Vagina (tissue), 2 donors: ENCODE data around the gene DNAJA3. TPM values are rescaled to one million over a fixed set of nuclear protein-coding genes. Genes with fewer than 3 reads are reported as not detected.

Experiments used
- DNase-seq, 2 donors: peaks; one replicate each; pipeline ENCODE4 v3.0.0-alpha.2; 2017; ENCODE audit errors: extremely low spot score in 2 of 2
- H3K27ac ChIP-seq: fragments of 200-600 bp; sonication (generic); one replicate; pipeline ENCODE4 v1.5.1; 2019
- H3K27me3 ChIP-seq: fragments of 200-600 bp; sonication (generic); one replicate; pipeline ENCODE4 v1.5.1; 2019
- H3K36me3 ChIP-seq, 2 donors: fragments of 200-600 bp; sonication (generic); one replicate each; pipeline ENCODE4 v1.5.1; 2017 to 2019
- H3K4me1 ChIP-seq: fragments of 200-600 bp; sonication (generic); one replicate; pipeline ENCODE4 v1.5.1; 2019
- H3K4me3 ChIP-seq, 2 donors: fragments of 200-600 bp; sonication (generic); 1 replicate in 1 of 2; 2 replicates in 1 of 2; pipeline ENCODE4 v1.5.1; 2016 to 2019
- H3K9me3 ChIP-seq: fragments of 200-600 bp; sonication (generic); one replicate; pipeline ENCODE4 v1.5.1; 2019
- CTCF ChIP-seq, 3 experiments: fragments of 450-650 bp in 2 of 3; fragments of 200-600 bp in 1 of 3; sonication (generic) in 1 of 3; IDR thresholded peaks; one replicate each; pipeline ENCODE4 v1.5.1; 2017 to 2019; ENCODE audit warnings: antibody characterized with exemption in 3 of 3, mild to moderate bottlenecking in 2 of 3, moderate library complexity in 2 of 3
- POLR2A ChIP-seq, 2 donors: fragments of 450-650 bp; IDR thresholded peaks; one replicate each; pipeline ENCODE4 v1.6.1; 2017; ENCODE audit warnings: antibody characterized with exemption in 2 of 2, mild to moderate bottlenecking in 2 of 2, moderate library complexity in 2 of 2
- POLR2AphosphoS5 ChIP-seq, 2 donors: sonication (generic); formaldehyde crosslinking; IDR thresholded peaks; one replicate each; pipeline ENCODE4 v1.9.0; 2017; ENCODE audit warnings: antibody characterized with exemption in 2 of 2, mild to moderate bottlenecking in 2 of 2, low read depth in 1 of 2; ENCODE audit not compliant: insufficient read depth in 1 of 2
- intact Hi-C: fragments of 100-400 bp; cut with DNase I; formaldehyde crosslinking; loops from one replicate; pipeline ENCODE4 v1.15.1; 2023
- total RNA-seq: library from RNA; depleted of rRNA; stranded (reverse); fragments of >200 nt; gene quantifications from one replicate; pipeline ENCODE4 v1.2.3, GENCODE V29; 2016

DNAJA3 gene
- total RNA-seq, 1 donor from 2014 or later: 33.6 TPM

- Histone ChIP-seq H3K27me3 (no peaks in the 10 kb centered on the region), H3K4me1 (no peaks in the 10 kb centered on the region), H3K9me3 (no peaks in the 10 kb centered on the region), H3K4me3 (no peak overlapping the region), H3K27ac (no peak overlapping the region), H3K36me3 (peaks cover 0 to 50% of the 10 kb centered on the region in 2 donors)
- intact Hi-C loops: no loop called here
- TF ChIP-seq POLR2AphosphoS5 (IDR thresholded peaks at IDR 0.05; ENCODE audit: insufficient read depth in 1 of 2, low read depth in 1 of 2) (no peak), POLR2A (IDR thresholded peaks at IDR 0.05) (no peak), CTCF (IDR thresholded peaks at IDR 0.05) (no peak)
- DNase-seq: no peak
Measured at GRCh38 chr16:4433914-4434787, 8.5 kb downstream of the DNAJA3 start.

- Histone ChIP-seq H3K27me3 (no peaks in the 10 kb centered on the region), H3K9me3 (no peaks in the 10 kb centered on the region), H3K27ac (no peak overlapping the region), H3K4me3 (no peak overlapping the region), H3K36me3 (peaks cover 0 to 63% of the 10 kb centered on the region in 2 donors), H3K4me1 (no peaks in the 10 kb centered on the region)
- DNase-seq: no peak
- intact Hi-C loops: no loop called here
- TF ChIP-seq CTCF (IDR thresholded peaks at IDR 0.05): no peak
- no peak for TF ChIP-seq POLR2A (IDR thresholded peaks at IDR 0.05)
- no peak for TF ChIP-seq POLR2AphosphoS5 (IDR thresholded peaks at IDR 0.05; ENCODE audit: insufficient read depth in 1 of 2, low read depth in 1 of 2)
Measured at GRCh38 chr16:4435337-4436067, 9.8 kb downstream of the DNAJA3 start.

GRCh38 chr16:4437366-4437765 lies 11.7 kb downstream of the DNAJA3 start:
- intact Hi-C loops: no loop called here

GRCh38 chr16:4442371-4442770 lies 16.7 kb downstream of the DNAJA3 start:
- intact Hi-C loops: no loop called here
- Histone ChIP-seq H3K27ac (no peak overlapping the region), H3K27me3 (no peaks in the 10 kb centered on the region), H3K4me3 (no peak overlapping the region), H3K36me3 (peaks cover 0 to 90% of the 10 kb centered on the region in 2 donors), H3K9me3 (no peaks in the 10 kb centered on the region), H3K4me1 (no peaks in the 10 kb centered on the region)
- no peak for DNase-seq
- TF ChIP-seq CTCF (IDR thresholded peaks at IDR 0.05) (no peak), POLR2A (IDR thresholded peaks at IDR 0.05) (no peak), POLR2AphosphoS5 (IDR thresholded peaks at IDR 0.05; ENCODE audit: insufficient read depth in 1 of 2, low read depth in 1 of 2) (no peak)

More at GRCh38 chr16:4437366-4437765, 11.7 kb downstream of the DNAJA3 start:
- H3K27me3 ChIP-seq: no peaks in the 10 kb centered on the region
- no peak for DNase-seq
- peaks cover 0 to 71% of the 10 kb centered on the region in 2 donors for H3K36me3 ChIP-seq
- no peak overlapping the region for H3K27ac ChIP-seq
- H3K4me3 ChIP-seq: no peak overlapping the region
- H3K9me3 ChIP-seq: no peaks in the 10 kb centered on the region
- TF ChIP-seq CTCF (IDR thresholded peaks at IDR 0.05) (no peak), POLR2AphosphoS5 (IDR thresholded peaks at IDR 0.05; ENCODE audit: insufficient read depth in 1 of 2, low read depth in 1 of 2) (no peak), POLR2A (IDR thresholded peaks at IDR 0.05) (no peak)
- H3K4me1 ChIP-seq: no peaks in the 10 kb centered on the region
